ENCODE measurements around the gene HCRT.
A peak's percentile ranks its signal among the peaks of the same experiment; 100 is the strongest.
"Not testable (repeated sequence)": the region's sequence is repeated elsewhere in the genome, so short reads cannot be mapped to it uniquely, and the experiment has no call there.

HCRT gene

GRCh38 chr17:42184713-42185620 is at the start of gene HCRT:
HCRT (minus strand) TSS chr17:42185452; CDS start chr17:42185365, 87 bp downstream.
- no peaks in the 10 kb centered on the region for H3K9me3 ChIP-seq (ENCODE audit: control insufficient read depth in 5 of 5, low read length in 5 of 5)
- no peaks in the 10 kb centered on the region for H3K36me3 ChIP-seq (ENCODE audit: control insufficient read depth in 5 of 5, insufficient read depth in 5 of 5, low read length in 5 of 5)
- peaks cover 0 to 7% (median 4%) of the 10 kb centered on the region in 5 donors for H3K27me3 ChIP-seq (ENCODE audit: control insufficient read depth in 5 of 5, insufficient read depth in 4 of 5, low read length in 5 of 5)
- no peak within 1 kb of the TSS for H3K27ac ChIP-seq (ENCODE audit: low read depth, low read length)
- peaks cover 0 to 48% (median 37%) of the 10 kb centered on the region in 5 donors for H3K4me1 ChIP-seq (ENCODE audit: control insufficient read depth in 5 of 5, insufficient read depth in 5 of 5, low read length in 5 of 5)
- peak within 1 kb of the TSS in 3 of 5 donors; percentile 63 to 72 (median 69) for H3K9ac ChIP-seq (ENCODE audit: low read length in 5 of 5)
- peak within 1 kb of the TSS in 4 of 5 donors; percentile 65 to 75 (median 70) for H3K4me3 ChIP-seq (ENCODE audit: low read depth in 1 of 5, low read length in 5 of 5)

- peak overlapping the region in 1 of 5 donors; percentile 25 for H3K9ac ChIP-seq (ENCODE audit: low read length in 5 of 5)
- peaks cover 0 to 2% (median 0%) of the 10 kb centered on the region in 5 donors for H3K36me3 ChIP-seq (ENCODE audit: control insufficient read depth in 5 of 5, insufficient read depth in 5 of 5, low read length in 5 of 5)
- no peaks in the 10 kb centered on the region for H3K9me3 ChIP-seq (ENCODE audit: control insufficient read depth in 5 of 5, low read length in 5 of 5)
- no peak overlapping the region for H3K27ac ChIP-seq (ENCODE audit: low read depth, low read length)
- H3K4me1 ChIP-seq (ENCODE audit: control insufficient read depth in 5 of 5, insufficient read depth in 5 of 5, low read length in 5 of 5) = peaks cover 0 to 12% (median 6%) of the 10 kb centered on the region in 5 donors
- H3K4me3 ChIP-seq (ENCODE audit: low read depth in 1 of 5, low read length in 5 of 5) = no peak overlapping the region
- H3K27me3 ChIP-seq (ENCODE audit: control insufficient read depth in 5 of 5, insufficient read depth in 4 of 5, low read length in 5 of 5) = no peaks in the 10 kb centered on the region
Measured at GRCh38 chr17:42233994-42234393, 48.7 kb upstream of the HCRT start.

- Histone ChIP-seq H3K9ac (ENCODE audit: low read length in 5 of 5) (no peak overlapping the region), H3K9me3 (ENCODE audit: control insufficient read depth in 5 of 5, low read length in 5 of 5) (no peaks in the 10 kb centered on the region), H3K27ac (ENCODE audit: low read depth, low read length) (no peak overlapping the region), H3K4me1 (ENCODE audit: control insufficient read depth in 5 of 5, insufficient read depth in 5 of 5, low read length in 5 of 5) (peaks cover 1 to 20% (median 10%) of the 10 kb centered on the region in 5 donors), H3K36me3 (ENCODE audit: control insufficient read depth in 5 of 5, insufficient read depth in 5 of 5, low read length in 5 of 5) (peaks cover 0 to 2% (median 0%) of the 10 kb centered on the region in 5 donors), H3K27me3 (ENCODE audit: control insufficient read depth in 5 of 5, insufficient read depth in 4 of 5, low read length in 5 of 5) (no peaks in the 10 kb centered on the region), H3K4me3 (ENCODE audit: low read depth in 1 of 5, low read length in 5 of 5) (no peak overlapping the region)
Measured at GRCh38 chr17:42233156-42233555, 47.9 kb upstream of the HCRT start.

GRCh38 chr17:42230225-42230624 is 45.0 kb upstream of the HCRT start:
- Histone ChIP-seq H3K4me3 (ENCODE audit: low read depth in 1 of 5, low read length in 5 of 5) (no peak overlapping the region), H3K36me3 (ENCODE audit: control insufficient read depth in 5 of 5, insufficient read depth in 5 of 5, low read length in 5 of 5) (peaks cover 0 to 2% (median 2%) of the 10 kb centered on the region in 5 donors), H3K27ac (ENCODE audit: low read depth, low read length) (no peak overlapping the region), H3K27me3 (ENCODE audit: control insufficient read depth in 5 of 5, insufficient read depth in 4 of 5, low read length in 5 of 5) (no peaks in the 10 kb centered on the region), H3K9ac (ENCODE audit: low read length in 5 of 5) (no peak overlapping the region), H3K9me3 (ENCODE audit: control insufficient read depth in 5 of 5, low read length in 5 of 5) (no peaks in the 10 kb centered on the region), H3K4me1 (ENCODE audit: control insufficient read depth in 5 of 5, insufficient read depth in 5 of 5, low read length in 5 of 5) (peaks cover 4 to 30% (median 20%) of the 10 kb centered on the region in 5 donors)

GRCh38 chr17:42227849-42228700 is 42.8 kb upstream of the HCRT start:
- Histone ChIP-seq H3K9me3 (ENCODE audit: control insufficient read depth in 5 of 5, low read length in 5 of 5) (no peaks in the 10 kb centered on the region), H3K4me3 (ENCODE audit: low read depth in 1 of 5, low read length in 5 of 5) (no peak overlapping the region), H3K4me1 (ENCODE audit: control insufficient read depth in 5 of 5, insufficient read depth in 5 of 5, low read length in 5 of 5) (peaks cover 4 to 19% (median 14%) of the 10 kb centered on the region in 5 donors), H3K9ac (ENCODE audit: low read length in 5 of 5) (peak overlapping the region in 2 of 5 donors; percentile 6 to 52), H3K36me3 (ENCODE audit: control insufficient read depth in 5 of 5, insufficient read depth in 5 of 5, low read length in 5 of 5) (peaks cover 0 to 20% (median 18%) of the 10 kb centered on the region in 5 donors), H3K27ac (ENCODE audit: low read depth, low read length) (peak overlapping the region; percentile 38), H3K27me3 (ENCODE audit: control insufficient read depth in 5 of 5, insufficient read depth in 4 of 5, low read length in 5 of 5) (no peaks in the 10 kb centered on the region)

- peaks cover 0 to 38% (median 29%) of the 10 kb centered on the region in 5 donors for H3K36me3 ChIP-seq (ENCODE audit: control insufficient read depth in 5 of 5, insufficient read depth in 5 of 5, low read length in 5 of 5)
- peaks cover 4 to 24% (median 14%) of the 10 kb centered on the region in 5 donors for H3K4me1 ChIP-seq (ENCODE audit: control insufficient read depth in 5 of 5, insufficient read depth in 5 of 5, low read length in 5 of 5)
- no peak overlapping the region for H3K4me3 ChIP-seq (ENCODE audit: low read depth in 1 of 5, low read length in 5 of 5)
- no peaks in the 10 kb centered on the region for H3K9me3 ChIP-seq (ENCODE audit: control insufficient read depth in 5 of 5, low read length in 5 of 5)
- H3K27ac ChIP-seq (ENCODE audit: low read depth, low read length) = no peak overlapping the region
- H3K27me3 ChIP-seq (ENCODE audit: control insufficient read depth in 5 of 5, insufficient read depth in 4 of 5, low read length in 5 of 5) = no peaks in the 10 kb centered on the region
- H3K9ac ChIP-seq (ENCODE audit: low read length in 5 of 5) = no peak overlapping the region
Measured at GRCh38 chr17:42225646-42226045, 40.4 kb upstream of the HCRT start.

GRCh38 chr17:42224651-42225050 is 39.4 kb upstream of the HCRT start:
- Histone ChIP-seq H3K36me3 (ENCODE audit: control insufficient read depth in 5 of 5, insufficient read depth in 5 of 5, low read length in 5 of 5) (peaks cover 0 to 46% (median 29%) of the 10 kb centered on the region in 5 donors), H3K9me3 (ENCODE audit: control insufficient read depth in 5 of 5, low read length in 5 of 5) (no peaks in the 10 kb centered on the region), H3K27ac (ENCODE audit: low read depth, low read length) (no peak overlapping the region), H3K27me3 (ENCODE audit: control insufficient read depth in 5 of 5, insufficient read depth in 4 of 5, low read length in 5 of 5) (no peaks in the 10 kb centered on the region), H3K4me3 (ENCODE audit: low read depth in 1 of 5, low read length in 5 of 5) (no peak overlapping the region), H3K4me1 (ENCODE audit: control insufficient read depth in 5 of 5, insufficient read depth in 5 of 5, low read length in 5 of 5) (peaks cover 4 to 24% (median 14%) of the 10 kb centered on the region in 5 donors), H3K9ac (ENCODE audit: low read length in 5 of 5) (no peak overlapping the region)

GRCh38 chr17:42221886-42222745 is 36.9 kb upstream of the HCRT start:
- no peaks in the 10 kb centered on the region for H3K27me3 ChIP-seq (ENCODE audit: control insufficient read depth in 5 of 5, insufficient read depth in 4 of 5, low read length in 5 of 5)
- no peak overlapping the region for H3K27ac ChIP-seq (ENCODE audit: low read depth, low read length)
- H3K36me3 ChIP-seq (ENCODE audit: control insufficient read depth in 5 of 5, insufficient read depth in 5 of 5, low read length in 5 of 5) = peaks cover 1 to 67% (median 41%) of the 10 kb centered on the region in 5 donors
- H3K4me1 ChIP-seq (ENCODE audit: control insufficient read depth in 5 of 5, insufficient read depth in 5 of 5, low read length in 5 of 5) = peaks cover 0 to 5% (median under 1%) of the 10 kb centered on the region in 5 donors
- H3K9me3 ChIP-seq (ENCODE audit: control insufficient read depth in 5 of 5, low read length in 5 of 5) = no peaks in the 10 kb centered on the region
- no peak overlapping the region for H3K9ac ChIP-seq (ENCODE audit: low read length in 5 of 5)
- no peak overlapping the region for H3K4me3 ChIP-seq (ENCODE audit: low read depth in 1 of 5, low read length in 5 of 5)

GRCh38 chr17:42219280-42219679 is 34.0 kb upstream of the HCRT start:
- H3K9ac ChIP-seq (ENCODE audit: low read length in 5 of 5); H3K27ac ChIP-seq (ENCODE audit: low read depth, low read length); H3K9me3 ChIP-seq (ENCODE audit: control insufficient read depth in 5 of 5, low read length in 5 of 5); H3K4me3 ChIP-seq (ENCODE audit: low read depth in 1 of 5, low read length in 5 of 5); H3K27me3 ChIP-seq (ENCODE audit: control insufficient read depth in 5 of 5, insufficient read depth in 4 of 5, low read length in 5 of 5): not testable (repeated sequence)
- Histone ChIP-seq H3K4me1 (ENCODE audit: control insufficient read depth in 5 of 5, insufficient read depth in 5 of 5, low read length in 5 of 5) (peaks cover 0 to 17% (median 7%) of the 10 kb centered on the region in 5 donors), H3K36me3 (ENCODE audit: control insufficient read depth in 5 of 5, insufficient read depth in 5 of 5, low read length in 5 of 5) (peaks cover 12 to 86% (median 61%) of the 10 kb centered on the region in 5 donors)

All from subcutaneous abdominal adipose tissue (tissue), 5 donors.